RPMI7951 (cell line): ENCODE data around the gene SLC15A1. TPM values are rescaled to one million over a fixed set of nuclear protein-coding genes. Genes with fewer than 3 reads are reported as not detected.

Experiments used
- DNase-seq: peaks from one replicate; pipeline ENCODE4 v3.0.0-alpha.2; 2012; ENCODE audit warnings: low read depth
- total RNA-seq: library from RNA; depleted of rRNA; stranded (reverse); fragments of >200 nt; shearing (Covaris generic); gene quantifications from 2 replicates; pipeline ENCODE4 v1.2.3, GENCODE V29; 2014

SLC15A1 gene
- total RNA-seq, 1 experiment from 2014 or later, result under 0.01 TPM

GRCh38 chr13:98751861-98752466 lies 508 bp downstream of the SLC15A1 start:
- no peak for DNase-seq

- DNase-seq, result no peak
Observed at GRCh38 chr13:98751367-98751782, 1.1 kb downstream of the SLC15A1 start.

GRCh38 chr13:98749501-98749900 lies 3.0 kb downstream of the SLC15A1 start:
- DNase-seq, result no peak

GRCh38 chr13:98746968-98747367 lies 5.5 kb downstream of the SLC15A1 start:
- DNase-seq, result no peak

GRCh38 chr13:98743377-98743776 lies 9.1 kb downstream of the SLC15A1 start:
- DNase-seq, result no peak

GRCh38 chr13:98742961-98743360 lies 9.5 kb downstream of the SLC15A1 start:
- DNase-seq, result no peak

GRCh38 chr13:98741741-98742435 lies 10.6 kb downstream of the SLC15A1 start:
- no peak for DNase-seq

GRCh38 chr13:98740131-98740530 lies 12.3 kb downstream of the SLC15A1 start:
- no peak for DNase-seq

GRCh38 chr13:98738993-98739392 lies 13.5 kb downstream of the SLC15A1 start:
- DNase-seq, result no peak

GRCh38 chr13:98738213-98738612 lies 14.3 kb downstream of the SLC15A1 start:
- no peak for DNase-seq

- DNase-seq, result no peak
Observed at GRCh38 chr13:98731925-98732324, 20.5 kb downstream of the SLC15A1 start.

- DNase-seq, result no peak
Observed at GRCh38 chr13:98731038-98731437, 21.4 kb downstream of the SLC15A1 start.

GRCh38 chr13:98730441-98730840 lies 22.0 kb downstream of the SLC15A1 start:
- DNase-seq, result no peak

- no peak for DNase-seq
Observed at GRCh38 chr13:98729658-98730057, 22.8 kb downstream of the SLC15A1 start.

GRCh38 chr13:98722958-98723357 lies 29.5 kb downstream of the SLC15A1 start:
- DNase-seq, result no peak

- no peak for DNase-seq
Observed at GRCh38 chr13:98721825-98722510, 30.5 kb downstream of the SLC15A1 start.

GRCh38 chr13:98719527-98720250 lies 32.8 kb downstream of the SLC15A1 start:
- DNase-seq, result no peak

GRCh38 chr13:98717891-98718290 lies 34.6 kb downstream of the SLC15A1 start:
- no peak for DNase-seq

- no peak for DNase-seq
Observed at GRCh38 chr13:98717256-98717655, 35.2 kb downstream of the SLC15A1 start.

- DNase-seq, result no peak
Observed at GRCh38 chr13:98710521-98710920, 42.0 kb downstream of the SLC15A1 start.

GRCh38 chr13:98707281-98707999 lies 45.0 kb downstream of the SLC15A1 start:
- DNase-seq, result no peak
